Umbilical cord (tissue), 2 donors: ENCODE measurements around the gene SYNE3. TPM values are rescaled to one million over a fixed set of nuclear protein-coding genes. Genes with fewer than 3 reads are reported as not detected.
A peak's percentile ranks its signal among the peaks of the same experiment; 100 is the strongest.

Experiments used
- DNase-seq: peaks from one replicate; pipeline ENCODE4 v3.0.0-alpha.2; 2015; ENCODE audit warnings: low spot score
- total RNA-seq: library from RNA; depleted of rRNA; stranded (reverse); fragments of >200 nt; gene quantifications from one replicate; pipeline ENCODE4 v1.2.3, GENCODE V29; 2014; ENCODE audit warnings: low replicate concordance; ENCODE audit not compliant: insufficient read depth

Gene SYNE3
- total RNA-seq, 1 donor from 2014 or later = 17.1 TPM

GRCh38 chr14:95504135-95505029, 12.1 kb downstream of the SYNE3 start:
- no peak for DNase-seq

- no peak for DNase-seq
Measured at GRCh38 chr14:95503365-95504134, 12.9 kb downstream of the SYNE3 start.

- DNase-seq = no peak
Measured at GRCh38 chr14:95502381-95502950, 14.0 kb downstream of the SYNE3 start.

- peak; percentile 52 for DNase-seq
Measured at GRCh38 chr14:95500772-95501401, 15.6 kb downstream of the SYNE3 start.

- no peak for DNase-seq
Measured at GRCh38 chr14:95500201-95500681, 16.2 kb downstream of the SYNE3 start.

GRCh38 chr14:95499354-95499750, 17.1 kb downstream of the SYNE3 start:
- DNase-seq = no peak

GRCh38 chr14:95498622-95499353, 17.7 kb downstream of the SYNE3 start:
- peak; percentile 88 for DNase-seq

GRCh38 chr14:95497561-95498011, 18.9 kb downstream of the SYNE3 start:
- DNase-seq = peak; percentile 70

GRCh38 chr14:95496690-95497259, 19.7 kb downstream of the SYNE3 start:
- DNase-seq = peak; percentile 77

GRCh38 chr14:95496111-95496681, 20.3 kb downstream of the SYNE3 start:
- DNase-seq = peak; percentile 55

GRCh38 chr14:95495538-95496025, 20.9 kb downstream of the SYNE3 start:
- no peak for DNase-seq

GRCh38 chr14:95495076-95495475, 21.4 kb downstream of the SYNE3 start:
- no peak for DNase-seq

GRCh38 chr14:95494456-95494855, 22.0 kb downstream of the SYNE3 start:
- no peak for DNase-seq

- no peak for DNase-seq
Measured at GRCh38 chr14:95493976-95494375, 22.5 kb downstream of the SYNE3 start.

- no peak for DNase-seq
Measured at GRCh38 chr14:95493503-95493902, 22.9 kb downstream of the SYNE3 start.

GRCh38 chr14:95491936-95492608, 24.4 kb downstream of the SYNE3 start:
- no peak for DNase-seq

- DNase-seq = peak; percentile 61
Measured at GRCh38 chr14:95490727-95491451, 25.6 kb downstream of the SYNE3 start.

GRCh38 chr14:95490138-95490509, 26.3 kb downstream of the SYNE3 start:
- DNase-seq = no peak
